ENCODE data around the gene GAB2.
A peak's percentile ranks its signal among the peaks of the same experiment; 100 is the strongest.

GAB2 gene

DNA sequence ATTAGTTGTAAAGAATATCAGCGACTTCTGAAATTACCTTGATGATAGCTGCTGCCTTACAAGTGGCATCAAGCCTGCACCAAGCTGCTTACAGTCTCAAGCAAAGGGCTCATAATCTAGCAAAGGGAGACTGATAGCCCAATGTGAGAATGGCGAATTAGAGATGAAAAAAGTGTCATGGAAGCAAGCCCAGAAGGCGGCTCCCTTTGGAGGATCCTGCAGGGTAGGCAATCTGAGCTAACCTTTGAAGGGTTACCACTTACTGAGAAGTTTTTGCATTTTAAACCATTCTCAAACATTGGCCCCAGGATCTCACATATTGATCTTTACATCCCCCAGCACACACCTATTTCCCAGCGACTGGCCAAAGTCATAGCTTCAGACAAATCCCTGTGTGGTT lies 18.5 kb downstream of the GAB2 start:
- no peak for ATAC-seq

DNA sequence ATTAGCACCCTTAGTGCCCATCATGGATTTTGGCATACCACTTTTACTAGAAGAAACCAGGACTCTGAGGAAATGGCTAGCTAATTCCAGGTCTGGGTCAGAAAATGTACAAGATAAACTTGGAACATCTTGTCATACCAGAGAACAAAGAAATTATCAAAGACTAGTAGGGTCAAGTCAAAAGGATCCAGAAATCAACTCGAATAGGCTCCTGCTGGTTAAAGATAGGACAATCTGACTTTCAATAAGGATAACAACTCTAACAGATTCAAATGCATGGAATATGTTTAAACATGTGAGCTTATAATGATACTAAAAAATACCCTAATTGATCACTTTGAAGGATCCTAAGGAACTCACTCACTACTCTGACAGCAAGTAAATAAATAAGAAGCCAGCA lies 18.9 kb downstream of the GAB2 start:
- ATAC-seq = no peak

DNA sequence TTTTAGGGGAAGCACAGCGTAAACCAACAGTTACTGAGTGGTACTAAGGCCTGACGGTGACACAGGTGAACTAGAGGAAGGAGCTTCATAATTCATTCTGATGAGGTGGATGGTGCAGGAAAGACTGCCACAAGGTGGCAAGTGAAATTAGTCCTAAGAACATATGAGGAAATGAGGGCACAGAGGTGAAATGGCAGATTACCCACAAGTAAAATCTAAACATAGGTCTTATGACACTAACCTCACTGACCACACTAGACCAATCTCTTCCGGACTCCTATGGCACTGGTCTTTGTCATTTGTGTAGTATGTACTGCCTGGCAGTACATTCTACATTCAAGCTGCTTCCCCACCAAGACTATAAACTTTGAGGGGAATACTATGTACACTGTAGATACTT lies 20.2 kb downstream of the GAB2 start:
- peak in 1 of 2 donors; percentile 51 for ATAC-seq

DNA sequence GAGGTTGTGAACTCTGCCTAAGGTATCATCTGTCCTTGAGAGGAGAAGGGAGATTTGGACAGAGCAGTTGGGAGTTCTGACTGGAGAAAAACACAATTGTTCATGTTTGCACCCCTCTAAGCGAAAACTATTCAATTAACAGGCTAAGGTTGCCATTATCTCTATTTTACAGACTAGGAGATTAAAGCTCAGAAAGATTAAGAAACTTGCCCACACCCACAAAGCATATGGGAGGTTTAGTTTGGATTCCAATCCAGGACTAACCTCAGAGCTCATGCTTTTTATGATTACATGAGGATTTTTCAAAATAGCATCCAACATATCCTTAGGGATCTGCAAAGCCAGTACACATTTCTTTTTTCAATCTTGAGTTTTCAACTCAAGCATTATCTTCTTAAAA lies 22.0 kb downstream of the GAB2 start:
- no peak for ATAC-seq

DNA sequence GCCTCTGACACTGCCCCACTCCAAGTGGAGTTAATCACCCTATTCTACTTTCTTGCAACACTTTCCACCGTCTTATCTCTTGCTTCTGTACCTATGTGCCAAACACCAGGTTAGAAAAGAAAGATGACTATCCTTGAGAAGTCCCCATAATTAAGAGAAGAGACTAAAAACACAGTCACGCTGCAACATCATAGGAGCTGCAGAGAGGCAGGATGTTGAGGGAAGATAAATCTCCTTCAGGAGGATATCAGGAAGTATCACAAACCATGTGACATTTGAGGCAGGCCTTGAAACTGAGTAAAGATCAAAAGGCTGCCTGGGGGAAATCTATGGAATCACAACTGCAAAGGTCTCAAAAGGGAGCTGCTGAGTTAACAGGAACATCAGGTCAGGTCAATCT lies 24.8 kb downstream of the GAB2 start:
- ATAC-seq = no peak

- no peak for ATAC-seq
Measured at GRCh38 chr11:78391424-78391823, 26.2 kb downstream of the GAB2 start.

DNA sequence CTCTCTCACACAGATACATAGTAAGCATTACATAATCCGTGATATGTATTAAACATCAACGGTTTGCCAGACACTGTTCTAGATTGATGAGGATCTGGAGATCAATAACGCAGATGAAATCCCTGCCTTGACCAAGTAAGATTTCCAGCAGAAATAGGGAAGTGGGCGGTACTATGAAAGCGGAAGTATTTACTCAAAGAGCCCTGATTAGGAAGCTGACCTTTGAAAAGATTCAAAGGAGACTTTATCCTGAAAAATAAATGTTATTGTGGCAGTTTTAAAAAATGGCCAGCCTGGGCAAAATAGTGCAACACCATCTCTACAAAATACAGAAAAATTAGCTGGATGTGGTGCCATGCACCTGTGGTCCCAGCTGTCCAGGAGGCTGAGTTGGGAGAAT lies 26.8 kb downstream of the GAB2 start:
- no peak for ATAC-seq

DNA sequence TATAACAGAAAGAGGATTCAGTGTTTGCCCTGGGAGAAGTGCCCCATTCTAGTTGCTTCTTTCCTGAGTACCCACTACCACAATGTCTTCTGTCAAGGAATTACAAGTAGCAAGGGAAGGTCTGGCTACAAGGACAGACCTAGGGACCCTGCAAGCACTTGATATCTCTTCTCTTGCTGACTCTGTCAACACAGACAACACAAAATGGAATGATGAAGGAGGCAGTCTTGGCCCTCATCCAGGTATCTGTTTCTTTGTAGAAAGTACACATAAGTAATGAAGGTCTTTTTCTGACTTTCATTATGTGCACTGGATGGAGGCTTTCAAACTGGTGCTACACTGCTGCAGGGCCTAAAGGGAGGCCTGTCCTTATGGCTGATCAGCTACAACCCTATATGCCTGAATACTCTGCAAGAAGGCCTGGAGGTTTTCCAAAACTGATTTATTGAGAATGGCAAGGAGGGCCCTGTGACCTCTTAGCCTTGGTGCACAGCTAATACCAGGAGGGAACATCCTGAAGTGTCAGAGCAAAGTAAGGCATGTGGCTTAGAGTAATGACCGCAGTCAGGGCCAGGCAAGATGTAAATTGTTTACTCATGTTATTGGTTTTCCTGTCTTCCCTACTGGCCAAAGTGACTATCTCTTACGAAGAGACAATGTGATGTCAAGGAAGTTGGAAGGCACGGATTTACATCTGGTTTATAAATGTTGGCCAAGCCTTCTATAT lies 31.2 kb downstream of the GAB2 start:
- ATAC-seq = no peak

DNA sequence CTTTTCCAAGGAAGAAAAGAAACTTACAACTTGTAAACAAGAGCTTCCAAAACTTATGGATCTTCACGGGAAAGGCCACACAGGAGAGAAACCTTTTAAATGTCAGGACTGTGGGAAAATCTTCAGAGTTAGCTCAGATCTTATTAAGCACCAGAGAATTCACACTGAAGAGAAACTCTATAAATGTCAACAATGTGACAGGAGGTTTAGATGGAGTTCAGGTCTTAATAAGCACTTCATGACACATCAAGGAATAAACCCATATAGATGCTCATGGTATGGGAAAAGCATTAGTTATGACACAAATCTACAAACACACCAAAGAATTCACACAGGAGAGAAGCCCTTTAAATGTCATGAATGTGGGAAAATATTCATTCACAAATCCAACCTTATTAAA lies 32.4 kb downstream of the GAB2 start:
- no peak for ATAC-seq

DNA sequence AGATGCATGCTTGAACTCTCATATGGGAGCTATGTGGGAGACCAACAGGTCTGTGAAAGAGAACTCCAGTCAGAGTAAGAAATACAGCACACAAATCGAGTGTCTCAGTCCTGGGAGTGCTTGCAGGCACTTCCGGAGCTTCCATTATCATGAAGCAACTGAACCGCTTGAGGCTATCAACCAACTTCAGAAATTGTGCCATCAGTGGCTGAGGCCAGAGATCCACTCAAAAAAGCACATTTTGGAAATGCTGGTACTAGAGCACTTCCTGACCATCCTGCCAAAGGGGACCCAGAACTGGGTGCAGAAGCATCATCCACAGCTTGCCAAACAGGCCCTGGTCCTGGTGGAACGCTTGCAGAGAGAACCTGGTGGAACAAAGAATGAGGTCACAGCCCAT lies 33.4 kb downstream of the GAB2 start:
- ATAC-seq = no peak

GRCh38 chr11:78381865-78382264 lies 35.8 kb downstream of the GAB2 start:
- no peak for ATAC-seq

- ATAC-seq = no peak
Measured at GRCh38 chr11:78380615-78381051, 37.0 kb downstream of the GAB2 start.

GRCh38 chr11:78379039-78379670 lies 38.5 kb downstream of the GAB2 start:
- no peak for ATAC-seq

GRCh38 chr11:78377625-78378418 lies 39.8 kb downstream of the GAB2 start:
- no peak for ATAC-seq

DNA sequence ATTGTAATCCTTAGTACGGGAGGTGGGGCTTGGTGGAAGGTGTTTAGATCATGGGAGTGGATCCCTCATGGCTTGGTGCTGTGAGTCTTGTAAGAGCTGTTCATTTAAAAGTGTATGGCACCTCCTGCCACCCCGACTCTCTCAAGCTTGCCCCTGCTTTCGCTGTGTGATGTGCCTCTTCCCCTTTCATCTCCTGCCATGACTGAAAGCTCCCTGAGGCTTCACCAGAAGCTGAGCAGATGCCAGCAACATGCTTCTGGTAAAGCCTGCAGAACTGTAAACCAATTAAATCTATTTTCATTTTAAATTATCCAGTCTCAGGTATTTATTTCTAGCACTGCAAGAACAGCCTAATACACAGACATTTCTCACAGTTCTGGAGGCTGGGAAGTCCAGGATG lies 40.8 kb downstream of the GAB2 start:
- no peak for ATAC-seq

DNA sequence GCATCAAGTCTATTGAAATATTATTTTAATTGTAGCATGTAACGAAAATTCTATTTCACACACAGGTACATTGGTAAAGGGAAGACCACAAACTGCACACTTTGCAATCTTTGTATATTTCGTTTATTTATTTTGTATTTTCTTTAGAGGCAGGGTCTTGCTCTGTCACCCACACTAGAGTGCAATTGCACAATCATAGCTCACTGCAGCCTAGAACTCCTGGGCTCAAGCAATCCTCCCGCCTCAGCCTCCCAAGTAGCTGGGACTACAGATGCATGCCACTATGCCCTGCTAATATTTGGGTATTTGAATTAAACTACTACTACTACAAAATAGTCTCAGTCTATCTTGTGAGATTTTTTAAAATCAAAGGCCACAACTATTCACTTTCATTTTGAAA lies 42.7 kb downstream of the GAB2 start:
- ATAC-seq = no peak

DNA sequence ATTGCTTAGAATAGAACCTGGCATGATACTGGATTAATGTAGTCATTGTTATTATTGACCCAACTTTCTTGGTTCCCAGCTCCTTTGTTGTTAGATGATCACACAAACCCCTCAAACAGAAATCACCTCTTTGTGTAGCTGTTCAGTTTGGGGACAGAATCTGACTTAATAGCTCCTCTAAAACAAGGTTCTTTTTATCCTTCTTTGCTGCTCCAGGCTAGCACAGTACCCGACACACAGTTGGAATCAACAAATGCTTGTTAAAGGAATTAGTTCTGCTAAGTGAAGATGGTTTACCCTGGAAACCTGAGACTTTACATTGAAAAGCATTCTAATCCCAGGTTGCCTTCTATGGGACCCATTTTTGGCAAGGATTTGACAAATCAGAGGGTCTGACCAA lies 43.9 kb downstream of the GAB2 start:
- ATAC-seq = no peak

DNA sequence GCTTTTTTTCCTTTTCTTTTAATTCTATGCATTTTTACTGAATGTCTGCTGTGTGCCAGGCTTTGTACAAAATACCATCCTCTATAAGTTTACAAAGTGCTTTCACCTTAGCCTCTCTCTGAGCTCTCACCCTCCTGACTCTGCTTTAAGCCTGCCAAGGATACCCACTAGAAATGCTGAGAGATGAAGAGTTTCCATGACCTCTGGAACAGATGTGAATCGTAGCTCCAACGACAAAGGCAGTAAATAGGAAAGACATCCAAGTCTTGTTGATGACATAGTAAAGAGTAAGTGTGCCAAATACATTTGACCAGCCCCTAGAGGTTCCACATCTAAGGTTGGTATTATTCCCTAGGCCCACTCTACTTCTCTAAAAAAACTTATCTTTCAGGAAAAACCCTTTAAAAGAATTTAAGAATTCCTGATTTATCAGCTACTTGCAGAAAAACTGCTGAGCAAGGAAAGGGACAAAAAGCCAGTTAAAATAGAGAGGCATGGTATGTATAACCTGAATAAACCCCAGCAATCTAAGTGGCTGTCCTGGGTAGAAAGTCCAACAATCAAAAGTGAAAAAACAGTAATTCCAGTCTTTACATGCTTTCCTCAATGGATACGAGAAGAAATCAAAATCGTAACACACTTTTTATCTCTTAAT lies 45.4 kb downstream of the GAB2 start:
- no peak for ATAC-seq

DNA sequence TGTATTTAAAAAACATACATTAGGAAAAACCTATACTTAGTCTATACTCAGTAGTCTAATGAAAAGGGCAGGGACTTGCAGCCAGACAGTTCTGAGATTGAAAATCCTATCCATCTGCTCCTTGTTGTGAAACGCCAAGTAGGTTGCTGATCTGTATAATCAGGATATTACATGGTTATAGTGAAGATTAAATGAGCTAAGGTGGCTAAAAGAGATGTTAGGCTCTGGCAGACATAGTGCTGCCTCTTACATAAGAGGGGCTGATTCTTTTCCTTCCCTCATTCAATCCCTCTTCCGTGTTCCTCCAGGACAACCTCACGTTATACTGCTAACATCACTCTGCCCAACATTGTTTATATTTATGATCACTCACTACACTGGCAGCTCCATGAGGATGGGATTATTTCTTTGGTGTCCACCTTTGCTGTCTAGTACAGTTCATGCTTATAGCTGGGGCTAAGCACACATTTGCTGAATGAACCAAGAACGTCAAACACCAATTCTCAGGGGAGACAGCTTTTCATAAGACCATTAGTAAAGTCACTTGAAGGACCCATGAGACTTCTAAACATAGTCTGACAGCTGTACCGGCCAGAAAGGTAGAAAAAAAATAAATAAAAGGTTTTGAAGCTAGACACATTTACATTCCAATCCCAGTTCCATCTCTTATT lies 46.3 kb downstream of the GAB2 start:
- no peak for ATAC-seq

DNA sequence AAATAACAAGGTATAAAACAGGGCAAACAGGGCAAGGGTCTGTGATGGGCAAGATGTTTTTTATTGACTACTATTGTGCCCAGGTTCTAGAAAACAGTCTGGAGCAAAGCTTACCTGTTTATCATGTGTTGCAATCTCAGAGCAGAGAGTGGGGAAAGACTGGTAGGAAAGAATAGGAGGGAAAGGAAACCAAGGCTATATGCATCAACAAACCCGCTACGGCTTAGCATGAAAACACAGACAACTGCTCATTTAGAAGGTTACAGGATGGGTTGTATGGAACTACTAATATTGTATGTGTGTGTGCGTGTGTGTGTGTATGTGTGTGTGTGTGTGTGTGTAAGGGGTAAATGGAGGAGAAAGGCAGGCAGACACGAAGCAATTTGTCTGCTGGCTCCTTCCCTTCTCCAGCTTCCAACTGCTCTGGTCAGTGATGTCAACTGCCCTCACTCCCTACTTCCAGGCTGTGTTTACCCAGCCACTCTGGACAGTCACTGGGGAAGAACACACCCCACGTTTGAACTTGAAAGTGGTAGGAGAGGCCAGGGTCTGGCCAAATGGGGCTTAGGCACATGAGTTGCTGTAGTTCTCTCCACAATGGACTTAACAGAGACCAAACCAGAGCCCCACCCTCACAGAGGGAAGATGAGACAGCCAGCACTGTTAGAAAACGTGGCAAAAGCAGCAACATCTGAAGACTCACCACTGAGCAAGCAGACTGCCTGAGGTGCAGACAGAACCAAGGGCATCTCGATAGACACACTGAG lies 47.0 kb downstream of the GAB2 start:
- no peak for ATAC-seq

GRCh38 chr11:78365381-78365792 lies 52.2 kb downstream of the GAB2 start:
- ATAC-seq = no peak
